HG02973 (cell line): ENCODE measurements around the gene NRCAM.

Experiments
- ATAC-seq: cut with Tn5 transposase; IDR thresholded peaks from one replicate; pipeline ENCODE4 v1.9.1; 2021; ENCODE audit warnings: moderate library complexity; ENCODE audit not compliant: unreplicated experiment

Gene NRCAM

GRCh38 chr7:108112683-108113082, 343.6 kb downstream of the NRCAM start:
- no peak for ATAC-seq

GRCh38 chr7:108109221-108109908, 346.9 kb downstream of the NRCAM start:
- no peak for ATAC-seq

DNA sequence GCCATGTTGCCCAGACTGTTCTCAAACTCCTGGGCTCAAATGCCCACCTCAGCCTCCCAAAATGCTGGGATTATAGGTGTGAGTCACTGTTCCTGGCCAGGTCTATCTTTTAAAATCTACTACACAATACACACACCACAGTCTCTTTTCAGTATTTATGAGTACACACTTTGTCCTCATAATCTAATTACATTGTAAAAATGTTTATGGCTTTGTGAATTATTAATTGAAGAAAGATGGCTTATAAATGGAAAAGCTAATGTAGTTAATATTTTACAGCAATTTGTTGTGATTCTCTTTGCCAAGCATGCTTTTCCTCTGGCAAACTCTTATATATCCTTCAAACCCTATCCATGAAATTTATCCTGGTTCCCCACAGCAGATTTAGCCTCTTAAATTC, 348.1 kb downstream of the NRCAM start:
- ATAC-seq: no peak

GRCh38 chr7:108104324-108104723, 351.9 kb downstream of the NRCAM start:
- ATAC-seq: no peak

- ATAC-seq: no peak
Measured at GRCh38 chr7:108103558-108104298, 352.5 kb downstream of the NRCAM start.

DNA sequence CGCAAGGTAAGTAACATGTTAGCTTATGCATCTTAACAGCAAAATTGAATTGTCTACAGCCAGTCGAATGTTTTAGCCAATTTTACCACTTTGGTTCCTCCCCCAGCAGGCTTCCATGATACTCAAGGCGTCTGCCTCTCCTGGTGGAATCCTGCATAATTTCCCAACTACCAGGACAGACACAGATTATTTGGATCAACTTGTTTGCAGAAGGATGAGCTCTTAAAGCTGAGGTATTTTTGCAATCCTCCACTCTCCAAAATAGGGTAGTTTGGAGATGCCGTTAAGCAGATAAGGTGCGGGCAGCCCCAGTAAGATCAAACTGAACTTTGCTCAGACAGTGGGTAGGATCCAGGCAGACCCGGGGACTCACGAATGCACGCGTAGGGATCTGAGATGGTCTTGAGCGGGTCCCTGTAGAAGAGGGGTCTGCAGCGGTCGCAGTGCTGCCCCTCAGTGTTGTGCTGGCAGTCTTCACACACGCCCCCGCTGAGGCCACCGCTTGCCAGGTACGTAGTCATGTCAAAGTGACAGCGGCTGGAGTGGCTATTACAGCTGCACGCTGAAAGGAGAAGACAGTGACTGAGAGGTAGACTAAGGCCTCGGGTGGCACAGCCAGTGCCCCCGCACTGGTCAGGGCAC, 353.4 kb downstream of the NRCAM start:
- no peak for ATAC-seq

DNA sequence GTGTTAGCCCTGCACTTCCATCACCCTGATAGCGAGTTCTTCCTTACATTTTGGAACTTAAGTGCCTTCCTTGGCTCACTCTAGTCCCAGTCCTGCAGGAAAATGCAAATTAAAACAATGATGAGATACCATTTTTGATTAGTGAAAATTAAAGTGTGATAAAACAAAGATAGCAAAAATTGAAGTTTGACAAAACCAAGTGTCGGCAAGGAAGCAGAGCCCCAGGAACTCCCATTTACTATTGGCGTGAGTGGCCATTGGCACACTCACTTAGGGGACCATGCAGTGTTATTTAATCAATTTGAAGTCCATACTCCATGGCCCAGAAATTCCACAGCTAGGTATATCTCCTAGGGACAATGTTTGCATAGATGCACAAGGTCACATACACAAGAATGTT, 354.5 kb downstream of the NRCAM start:
- ATAC-seq: no peak

- no peak for ATAC-seq
Measured at GRCh38 chr7:108099713-108100112, 356.5 kb downstream of the NRCAM start.

GRCh38 chr7:108097703-108098102, 358.5 kb downstream of the NRCAM start:
- ATAC-seq: no peak
